ENCODE data around the gene TRIM17.

The TRIM17 gene

GRCh38 chr1:228378873-228379460 lies 37.7 kb downstream of the TRIM17 start:
- DNase-seq (ENCODE audit: low read depth in 2 of 2): no peak

DNA sequence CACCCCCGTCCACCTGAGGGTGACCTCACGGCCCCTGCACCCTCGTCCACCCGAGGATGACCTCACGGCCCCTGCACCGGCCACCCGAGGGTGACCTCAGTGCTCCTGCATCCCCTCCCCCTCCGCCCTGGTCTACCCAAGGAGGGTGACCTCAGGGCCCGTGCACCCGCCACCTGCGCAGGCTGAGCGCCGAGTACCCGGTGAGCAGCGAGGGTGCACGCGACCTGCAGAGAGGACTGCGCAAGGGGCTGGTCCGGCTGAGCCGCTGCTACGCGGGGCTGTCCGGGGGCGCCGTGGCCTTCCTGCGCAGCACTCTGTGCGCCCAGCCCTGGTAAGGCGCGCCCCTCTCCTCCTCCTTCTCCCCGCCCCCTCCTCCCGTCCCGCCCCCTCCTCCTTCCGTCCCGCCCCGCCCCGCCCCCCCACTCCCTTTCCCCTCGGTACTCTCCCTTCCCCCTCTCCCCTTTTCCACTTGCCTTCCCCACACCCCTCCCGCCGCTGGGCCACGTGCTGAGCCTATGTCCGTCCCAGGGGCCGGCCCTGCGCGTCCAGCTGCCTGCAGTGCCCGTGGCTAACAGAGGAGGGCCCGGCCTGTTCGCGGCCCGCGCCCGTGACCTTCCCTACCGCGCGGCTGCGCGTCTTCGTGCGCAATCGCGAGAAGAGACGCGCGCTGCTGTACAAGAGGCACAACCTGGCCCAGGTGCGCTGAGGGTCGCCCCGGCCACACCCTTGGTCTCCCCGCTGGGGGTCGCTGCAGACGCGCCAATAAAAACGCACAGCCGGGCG lies 38.4 kb downstream of the TRIM17 start:
- DNase-seq (ENCODE audit: low read depth in 2 of 2): peak in 1 of 2 donors; percentile 23

DNA sequence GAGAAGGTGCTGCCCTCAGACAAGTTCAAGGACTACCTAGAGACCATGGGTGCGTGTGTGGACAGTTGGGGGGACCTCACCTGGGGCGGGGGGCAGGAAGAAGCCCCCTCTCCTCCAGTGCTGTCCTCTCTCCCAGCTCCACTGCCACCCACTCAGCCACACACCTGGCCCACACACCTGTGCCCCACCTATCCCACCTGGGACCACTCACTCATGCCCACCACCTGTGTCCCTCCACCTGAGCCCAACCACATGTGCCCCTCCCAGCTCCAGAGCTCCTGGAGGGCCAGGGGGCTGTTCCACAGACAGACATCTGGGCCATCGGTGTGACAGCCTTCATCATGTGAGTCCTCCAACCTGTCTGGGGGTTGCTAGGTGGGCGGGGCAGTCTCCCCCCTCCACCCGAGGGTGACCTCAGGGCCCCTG lies 39.0 kb downstream of the TRIM17 start:
- no peak for DNase-seq (ENCODE audit: low read depth in 2 of 2)

- DNase-seq (ENCODE audit: low read depth in 2 of 2): no peak
Measured at GRCh38 chr1:228376651-228377631, 39.7 kb downstream of the TRIM17 start.

- DNase-seq (ENCODE audit: low read depth in 2 of 2): no peak
Measured at GRCh38 chr1:228376262-228376628, 40.4 kb downstream of the TRIM17 start.

DNA sequence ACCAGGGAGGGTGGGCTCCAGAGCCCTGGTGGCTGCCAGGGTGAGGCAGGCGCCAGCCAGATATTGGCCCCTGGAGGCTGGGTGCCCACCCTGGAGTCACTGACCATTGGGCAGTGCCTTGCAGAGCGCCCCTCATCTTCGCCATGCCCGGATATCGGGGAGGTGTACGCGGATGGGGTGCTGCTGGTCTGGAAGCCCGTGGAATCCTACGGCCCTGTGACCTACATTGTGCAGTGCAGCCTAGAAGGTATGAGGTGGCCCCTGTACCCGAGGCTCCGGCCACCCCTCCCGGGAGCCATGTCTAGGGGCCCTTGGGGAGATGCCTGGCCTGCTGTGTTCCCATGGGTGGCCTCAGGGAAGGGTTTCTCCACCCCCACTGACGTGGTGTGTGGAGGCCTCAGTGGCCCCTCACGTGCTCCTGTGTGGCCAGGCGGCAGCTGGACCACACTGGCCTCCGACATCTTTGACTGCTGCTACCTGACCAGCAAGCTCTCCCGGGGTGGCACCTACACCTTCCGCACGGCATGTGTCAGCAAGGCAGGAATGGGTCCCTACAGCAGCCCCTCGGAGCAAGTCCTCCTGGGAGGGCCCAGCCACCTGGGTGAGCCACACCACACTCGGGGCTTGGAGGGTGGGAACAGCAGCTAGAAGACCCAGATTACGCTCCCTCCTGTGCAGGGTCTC lies 40.9 kb downstream of the TRIM17 start:
- no peak for DNase-seq (ENCODE audit: low read depth in 2 of 2)

DNA sequence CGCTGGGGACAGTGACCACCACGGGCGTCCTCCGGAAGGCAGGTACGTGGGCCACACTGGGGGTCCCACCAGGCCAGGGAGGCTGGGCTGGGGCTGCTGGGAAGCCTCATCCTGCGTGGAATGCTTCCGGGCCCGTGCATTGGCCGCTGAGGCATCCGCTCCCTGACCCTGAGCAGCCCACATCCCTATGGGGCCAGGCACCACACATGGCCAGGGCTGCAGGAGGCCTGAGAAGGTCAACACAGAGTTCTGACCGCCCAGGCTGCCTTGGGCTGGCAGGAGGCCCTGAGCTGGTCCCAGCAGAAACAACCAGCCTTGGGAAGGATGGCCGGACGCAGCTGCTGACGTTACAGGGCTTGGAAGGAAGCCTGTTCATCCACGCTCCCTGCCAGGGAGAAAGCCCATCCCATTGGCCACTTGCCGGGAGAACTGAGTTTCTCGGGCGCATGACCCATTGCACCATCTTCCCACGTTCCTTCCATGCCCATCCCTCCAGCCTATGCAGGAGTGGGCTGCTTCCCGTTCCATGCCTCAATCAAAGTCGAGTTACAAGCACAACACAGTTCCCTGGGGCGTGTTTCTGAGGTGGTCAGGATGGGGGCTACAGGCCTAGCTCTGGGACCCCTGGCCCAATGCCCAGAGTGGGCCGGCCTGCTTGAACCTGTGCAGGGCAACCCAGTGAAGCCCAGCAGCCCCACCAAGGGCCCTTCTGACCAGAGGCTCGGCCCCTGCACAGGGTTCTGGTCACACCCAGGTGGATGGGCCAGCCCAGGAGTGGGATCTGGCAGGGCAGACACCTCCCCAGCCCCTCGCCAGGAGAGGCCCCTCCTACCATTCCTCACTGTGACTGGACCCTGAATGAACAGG lies 41.7 kb downstream of the TRIM17 start:
- no peak for DNase-seq (ENCODE audit: low read depth in 2 of 2)

DNA sequence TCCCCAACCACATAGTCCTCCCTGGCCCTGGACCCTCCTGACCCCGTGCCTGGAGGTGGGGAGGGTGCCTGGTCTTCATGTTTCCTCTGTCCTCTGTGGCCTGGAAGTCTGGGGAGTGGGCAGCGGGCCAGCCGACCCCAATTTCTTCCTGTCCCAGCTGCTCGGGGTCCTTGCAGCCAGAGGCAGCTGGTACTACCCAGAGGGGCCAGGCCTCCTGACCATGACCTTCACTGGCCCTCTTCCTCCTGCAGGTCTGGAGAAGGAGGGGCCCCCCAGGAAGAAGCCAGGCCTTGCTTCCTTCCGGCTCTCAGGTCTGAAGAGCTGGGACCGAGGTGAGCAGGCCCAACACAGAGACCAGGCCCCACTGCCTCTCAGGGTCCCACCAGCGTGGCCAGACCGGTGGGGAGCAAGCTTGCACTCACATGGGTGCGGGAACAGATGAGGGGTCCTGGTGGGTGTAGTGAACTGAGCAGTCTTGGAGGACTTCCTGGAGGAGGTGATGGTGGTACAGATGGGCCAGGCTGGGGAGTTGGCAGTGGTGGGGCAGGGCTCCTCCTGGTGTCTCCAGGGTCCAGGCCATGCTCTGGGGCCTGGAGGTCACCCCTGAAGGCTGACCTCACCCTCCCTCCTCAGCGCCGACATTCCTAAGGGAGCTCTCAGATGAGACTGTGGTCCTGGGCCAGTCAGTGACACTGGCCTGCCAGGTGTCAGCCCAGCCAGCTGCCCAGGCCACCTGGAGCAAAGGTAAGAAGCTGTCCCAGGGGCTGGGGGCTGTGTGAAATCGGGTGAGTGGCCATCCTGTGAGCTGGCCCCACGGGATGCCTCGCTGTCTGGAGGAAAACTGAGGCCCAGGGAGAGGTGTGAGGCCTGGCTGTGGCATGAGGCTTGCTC lies 42.7 kb downstream of the TRIM17 start:
- no peak for DNase-seq (ENCODE audit: low read depth in 2 of 2)

- no peak for DNase-seq (ENCODE audit: low read depth in 2 of 2)
Measured at GRCh38 chr1:228373004-228373680, 43.5 kb downstream of the TRIM17 start.

GRCh38 chr1:228372183-228373003 lies 44.3 kb downstream of the TRIM17 start:
- DNase-seq (ENCODE audit: low read depth in 2 of 2): no peak

DNA sequence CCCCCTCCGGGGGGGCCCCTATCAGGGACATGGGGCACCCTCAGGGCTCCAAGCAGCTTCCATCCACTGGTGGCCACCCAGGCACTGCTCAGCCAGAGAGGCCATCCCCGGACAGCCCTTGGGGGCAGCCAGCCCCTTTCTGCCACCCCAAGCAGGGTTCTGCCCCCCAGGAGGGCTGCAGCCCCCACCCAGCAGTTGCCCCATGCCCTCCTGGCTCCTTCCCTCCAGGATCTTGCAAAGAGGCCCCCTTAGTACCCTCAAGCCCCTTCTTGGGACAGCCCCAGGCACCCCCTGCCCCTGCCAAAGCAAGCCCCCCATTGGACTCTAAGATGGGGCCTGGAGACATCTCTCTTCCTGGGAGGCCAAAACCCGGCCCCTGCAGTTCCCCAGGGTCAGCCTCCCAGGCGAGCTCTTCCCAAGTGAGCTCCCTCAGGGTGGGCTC lies 44.9 kb downstream of the TRIM17 start:
- no peak for DNase-seq (ENCODE audit: low read depth in 2 of 2)

GRCh38 chr1:228370941-228371740 lies 45.5 kb downstream of the TRIM17 start:
- no peak for DNase-seq (ENCODE audit: low read depth in 2 of 2)

GRCh38 chr1:228370439-228370940 lies 46.2 kb downstream of the TRIM17 start:
- no peak for DNase-seq (ENCODE audit: low read depth in 2 of 2)

DNA sequence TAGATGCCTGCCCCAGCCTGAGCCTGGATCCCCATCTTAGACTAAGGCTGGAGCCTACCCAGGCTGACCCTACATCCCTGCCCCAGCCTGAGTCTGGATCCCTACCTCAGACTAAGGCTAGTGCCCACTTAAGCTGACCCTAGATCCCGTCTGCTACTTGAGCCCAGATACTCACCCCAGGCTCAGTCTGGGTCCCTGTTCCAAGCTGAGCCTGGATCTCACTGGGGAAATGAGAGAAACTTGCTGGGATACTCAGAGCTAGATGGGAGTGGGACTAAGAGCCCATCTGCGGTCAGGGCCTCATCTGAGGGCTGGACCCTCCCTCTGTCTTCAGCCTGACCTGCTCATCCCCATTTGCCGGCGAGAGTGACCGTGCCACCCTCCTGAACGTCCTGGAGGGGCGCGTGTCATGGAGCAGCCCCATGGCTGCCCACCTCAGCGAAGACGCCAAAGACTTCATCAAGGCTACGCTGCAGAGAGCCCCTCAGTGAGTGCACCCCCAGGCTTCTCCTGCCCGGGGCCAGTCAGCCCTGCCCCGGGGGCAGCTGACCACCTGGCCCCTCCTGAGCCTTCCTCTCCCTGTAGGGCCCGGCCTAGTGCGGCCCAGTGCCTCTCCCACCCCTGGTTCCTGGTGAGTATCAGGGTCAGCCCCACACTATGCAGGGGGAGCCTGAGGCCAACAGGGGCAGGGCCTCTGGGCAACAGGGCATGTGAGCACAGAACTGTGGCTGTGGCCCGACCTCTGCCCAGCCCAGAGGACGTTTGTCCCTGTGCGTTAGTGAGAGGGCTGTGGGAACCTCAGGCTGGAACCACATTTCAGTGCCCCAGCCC lies 46.8 kb downstream of the TRIM17 start:
- no peak for DNase-seq (ENCODE audit: low read depth in 2 of 2)

DNA sequence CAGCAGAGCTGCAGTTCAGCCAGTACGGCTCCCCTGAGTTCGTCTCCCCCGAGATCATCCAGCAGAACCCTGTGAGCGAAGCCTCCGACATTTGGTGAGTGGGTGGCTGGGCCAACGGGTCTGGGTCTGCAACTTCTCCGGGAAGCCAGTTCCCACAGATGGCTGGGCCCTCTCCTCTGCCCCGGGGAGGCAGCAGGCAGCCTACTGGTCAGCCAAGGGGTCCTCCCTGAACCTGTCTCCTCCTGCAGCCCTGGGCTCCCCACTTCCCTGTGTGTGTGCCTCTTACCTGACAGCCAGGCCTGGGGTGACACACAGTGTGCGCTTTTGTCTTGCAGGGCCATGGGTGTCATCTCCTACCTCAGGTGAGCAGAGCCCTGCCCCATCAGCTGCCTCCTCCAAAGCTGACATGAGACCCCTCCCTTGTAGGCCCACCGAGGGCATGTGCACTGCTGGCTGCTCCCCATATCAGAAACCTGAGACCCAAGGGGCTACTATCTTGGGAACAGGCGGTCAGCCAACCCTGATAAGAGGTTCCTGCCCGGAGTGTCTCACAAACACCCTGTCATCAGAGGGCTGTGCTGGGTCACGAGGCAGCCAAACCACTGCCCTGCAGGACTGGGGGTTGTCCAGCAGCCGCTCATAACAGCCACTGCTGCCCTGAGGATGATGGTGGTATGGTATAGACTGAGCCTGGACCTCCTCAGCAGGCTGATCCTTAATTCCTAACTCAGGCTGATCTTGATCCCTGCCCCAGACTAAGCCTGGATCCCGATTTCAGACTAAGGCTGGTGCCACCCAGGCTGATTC lies 47.7 kb downstream of the TRIM17 start:
- no peak for DNase-seq (ENCODE audit: low read depth in 2 of 2)

All from stimulated activated CD8-positive, alpha-beta memory T cell treated with anti-CD3 and anti-CD28 coated beads, Interleukin-7, amount 100 ng/mL, for 4 hours (primary cell).